GM12892 (cell line): Measurements from ENCODE around the gene LKAAEAR1.

ENCODE experiments used
- POLR2A ChIP-seq: IDR thresholded peaks from 2 replicates; pipeline ENCODE4 v1.6.1; 2011; ENCODE audit warnings: low read depth, low read length, control low read depth
- POLR2AphosphoS5 ChIP-seq: IDR thresholded peaks from 2 replicates; pipeline ENCODE4 v1.6.1; 2011; ENCODE audit warnings: low read depth, low read length, control low read depth

DNA sequence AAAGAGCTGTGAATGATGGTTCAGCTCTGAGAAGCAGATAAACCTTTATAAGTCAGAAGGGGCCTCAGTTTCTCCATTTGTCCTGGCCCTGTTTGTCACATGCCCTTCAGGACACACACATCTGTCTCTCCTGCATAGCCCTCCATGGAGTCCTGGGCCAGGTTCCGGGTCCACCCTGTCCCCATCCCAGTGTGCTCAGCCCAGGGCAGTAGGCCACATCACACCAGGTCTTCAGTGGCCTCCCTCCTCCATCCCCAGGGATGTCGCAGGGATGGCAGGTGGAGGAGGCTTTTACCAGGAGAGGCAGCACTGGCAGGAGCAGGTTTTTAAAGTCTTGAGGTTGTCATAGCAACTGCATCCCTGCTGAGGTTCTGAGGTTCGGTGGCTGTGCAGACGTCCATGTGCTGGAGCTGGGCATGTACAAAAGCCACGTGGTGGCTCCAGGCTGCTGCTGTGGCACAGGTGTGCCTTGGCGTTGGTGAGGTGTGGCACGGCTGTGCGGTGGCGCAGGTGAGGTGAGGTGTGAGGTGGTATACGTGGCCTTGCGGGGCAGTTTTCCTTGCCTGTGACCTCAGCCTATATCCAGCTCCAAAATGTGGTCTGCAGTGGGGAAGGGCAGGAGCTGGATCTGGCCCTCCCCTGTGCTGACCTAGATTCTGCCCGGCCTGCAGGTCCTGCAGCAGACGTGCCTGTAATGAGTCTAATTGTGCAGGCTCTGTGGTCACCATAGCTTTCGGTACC lies 31.1 kb upstream of the LKAAEAR1 start:
- TF ChIP-seq POLR2A (no peak), POLR2AphosphoS5 (no peak)
